ENCODE results near the gene CAND1.

Gene CAND1

DNA sequence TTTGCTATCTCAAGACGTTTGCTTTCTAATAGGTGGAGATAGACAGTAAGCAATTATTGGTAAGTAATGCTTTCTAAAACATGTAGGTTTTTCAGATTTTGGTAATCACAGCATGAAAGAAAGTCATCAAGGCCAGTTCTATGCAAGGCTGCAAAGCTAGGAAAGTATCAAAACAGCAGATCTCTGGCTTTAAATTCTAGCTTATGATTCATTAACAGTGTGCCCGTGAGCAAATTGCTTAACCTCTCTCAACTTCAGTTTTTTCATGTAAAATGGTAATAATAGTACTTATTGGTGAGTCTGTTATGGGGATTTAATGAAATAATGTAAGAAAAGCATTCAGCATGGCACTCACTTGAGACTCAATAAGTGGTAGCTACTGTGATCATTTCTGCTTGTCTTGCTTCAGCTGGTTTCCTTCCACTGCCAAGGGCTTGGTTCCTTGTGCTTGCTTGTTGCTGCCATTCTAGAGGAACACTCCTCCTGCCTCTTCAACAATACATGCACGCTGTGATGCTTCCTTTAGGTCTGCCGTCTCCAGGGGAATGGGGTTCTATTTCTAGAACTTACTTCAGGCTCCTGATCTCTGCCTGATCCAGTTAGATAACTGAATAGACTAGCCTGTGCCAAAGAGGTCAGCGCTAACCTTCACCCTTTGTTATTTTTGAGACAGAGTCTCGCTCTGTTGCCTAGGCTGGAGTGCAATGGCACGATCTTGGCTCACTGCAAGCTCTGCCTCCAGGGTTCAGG lies 88.4 kb downstream of the CAND1 start:
- Histone ChIP-seq H3K4me3 (ENCODE audit: low read length, poor library complexity, severe bottlenecking) (no peak overlapping the region), H3K9ac (ENCODE audit: low read depth, low read length, poor library complexity, severe bottlenecking) (no peak overlapping the region), H3K4me1 (ENCODE audit: insufficient read depth, low read length, poor library complexity, severe bottlenecking) (no peaks in the 10 kb centered on the region), H3K79me2 (ENCODE audit: insufficient read depth, low read length) (no peaks in the 10 kb centered on the region), H3K4me2 (ENCODE audit: low read depth, low read length, poor library complexity, severe bottlenecking) (no peak overlapping the region), H3F3A (ENCODE audit: low read depth) (no peaks in the 10 kb centered on the region), H2AFZ (ENCODE audit: low read length) (no peak overlapping the region), H3K36me3 (ENCODE audit: insufficient read depth, low read length) (no peaks in the 10 kb centered on the region), H3K9me3 (ENCODE audit: insufficient read depth, low read depth, low read length) (no peaks in the 10 kb centered on the region), H3K27me3 (ENCODE audit: insufficient read depth, low read length, poor library complexity, severe bottlenecking) (no peaks in the 10 kb centered on the region), H4K20me1 (ENCODE audit: insufficient read depth, low read length, poor library complexity, severe bottlenecking) (no peaks in the 10 kb centered on the region), H3K9me2 (replicated peaks; ENCODE audit: low read depth, low read length) (no peaks in the 10 kb centered on the region)
- TF ChIP-seq EZH2phosphoT487 (IDR thresholded peaks at IDR 0.05; ENCODE audit: borderline replicate concordance), result no peak
- TF ChIP-seq, protein P1, sequence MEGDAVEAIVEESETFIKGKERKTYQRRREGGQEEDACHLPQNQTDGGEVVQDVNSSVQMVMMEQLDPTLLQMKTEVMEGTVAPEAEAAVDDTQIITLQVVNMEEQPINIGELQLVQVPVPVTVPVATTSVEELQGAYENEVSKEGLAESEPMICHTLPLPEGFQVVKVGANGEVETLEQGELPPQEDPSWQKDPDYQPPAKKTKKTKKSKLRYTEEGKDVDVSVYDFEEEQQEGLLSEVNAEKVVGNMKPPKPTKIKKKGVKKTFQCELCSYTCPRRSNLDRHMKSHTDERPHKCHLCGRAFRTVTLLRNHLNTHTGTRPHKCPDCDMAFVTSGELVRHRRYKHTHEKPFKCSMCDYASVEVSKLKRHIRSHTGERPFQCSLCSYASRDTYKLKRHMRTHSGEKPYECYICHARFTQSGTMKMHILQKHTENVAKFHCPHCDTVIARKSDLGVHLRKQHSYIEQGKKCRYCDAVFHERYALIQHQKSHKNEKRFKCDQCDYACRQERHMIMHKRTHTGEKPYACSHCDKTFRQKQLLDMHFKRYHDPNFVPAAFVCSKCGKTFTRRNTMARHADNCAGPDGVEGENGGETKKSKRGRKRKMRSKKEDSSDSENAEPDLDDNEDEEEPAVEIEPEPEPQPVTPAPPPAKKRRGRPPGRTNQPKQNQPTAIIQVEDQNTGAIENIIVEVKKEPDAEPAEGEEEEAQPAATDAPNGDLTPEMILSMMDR (conservative IDR thresholded peaks at IDR 0.05; ENCODE audit: low read length), result no peak

DNA sequence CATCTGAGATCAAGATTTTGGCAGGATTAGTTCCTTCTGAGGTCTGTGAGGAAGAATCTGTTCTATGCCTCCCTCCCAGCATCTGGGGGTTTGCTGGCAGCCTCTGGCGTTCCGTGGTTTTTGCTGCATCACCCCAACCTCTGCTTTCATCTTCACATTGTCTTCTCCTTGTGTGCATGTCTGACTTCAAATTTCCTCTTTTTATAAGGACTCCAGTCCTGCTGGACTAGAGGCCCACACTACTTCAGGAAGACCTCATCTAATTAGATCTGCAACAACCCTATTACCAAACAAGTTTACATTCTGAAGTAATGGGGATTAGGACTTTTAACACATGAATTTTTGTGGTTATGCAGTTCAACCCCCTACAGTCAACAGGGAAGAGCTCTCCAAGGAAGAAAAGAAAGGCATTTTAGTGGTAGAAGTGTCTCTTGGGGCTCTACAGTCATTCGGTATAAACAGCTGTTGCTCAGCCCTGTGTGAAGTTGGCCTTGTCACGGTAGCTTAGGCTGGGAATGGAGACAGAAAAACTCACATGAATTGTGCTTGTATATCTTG lies 89.7 kb downstream of the CAND1 start:
- no peaks in the 10 kb centered on the region for H3K36me3 ChIP-seq (ENCODE audit: insufficient read depth, low read length)
- no peaks in the 10 kb centered on the region for H3K4me1 ChIP-seq (ENCODE audit: insufficient read depth, low read length, poor library complexity, severe bottlenecking)
- TF ChIP-seq, protein P1 (conservative IDR thresholded peaks at IDR 0.05; ENCODE audit: low read length), result no peak
- TF ChIP-seq EZH2phosphoT487 (IDR thresholded peaks at IDR 0.05; ENCODE audit: borderline replicate concordance), result no peak
- no peaks in the 10 kb centered on the region for H3K9me2 ChIP-seq (replicated peaks; ENCODE audit: low read depth, low read length)
- H3K4me3 ChIP-seq (ENCODE audit: low read length, poor library complexity, severe bottlenecking), result no peak overlapping the region
- H3K9me3 ChIP-seq (ENCODE audit: insufficient read depth, low read depth, low read length), result no peaks in the 10 kb centered on the region
- H3F3A ChIP-seq (ENCODE audit: low read depth), result no peaks in the 10 kb centered on the region
- H3K79me2 ChIP-seq (ENCODE audit: insufficient read depth, low read length), result no peaks in the 10 kb centered on the region
- no peak overlapping the region for H3K9ac ChIP-seq (ENCODE audit: low read depth, low read length, poor library complexity, severe bottlenecking)
- H4K20me1 ChIP-seq (ENCODE audit: insufficient read depth, low read length, poor library complexity, severe bottlenecking), result no peaks in the 10 kb centered on the region
- H3K27me3 ChIP-seq (ENCODE audit: insufficient read depth, low read length, poor library complexity, severe bottlenecking), result no peaks in the 10 kb centered on the region
- H3K4me2 ChIP-seq (ENCODE audit: low read depth, low read length, poor library complexity, severe bottlenecking), result no peak overlapping the region
- H2AFZ ChIP-seq (ENCODE audit: low read length), result no peak overlapping the region

GRCh38 chr12:67362526-67362925 lies 93.4 kb downstream of the CAND1 start:
- no peak for TF ChIP-seq EZH2phosphoT487 (IDR thresholded peaks at IDR 0.05; ENCODE audit: borderline replicate concordance)
- TF ChIP-seq, protein P1 (conservative IDR thresholded peaks at IDR 0.05; ENCODE audit: low read length), result no peak
- Histone ChIP-seq H3K4me3 (ENCODE audit: low read length, poor library complexity, severe bottlenecking) (no peak overlapping the region), H2AFZ (ENCODE audit: low read length) (no peak overlapping the region), H3F3A (ENCODE audit: low read depth) (no peaks in the 10 kb centered on the region), H3K9me2 (replicated peaks; ENCODE audit: low read depth, low read length) (no peaks in the 10 kb centered on the region), H3K36me3 (ENCODE audit: insufficient read depth, low read length) (no peaks in the 10 kb centered on the region), H3K4me2 (ENCODE audit: low read depth, low read length, poor library complexity, severe bottlenecking) (no peak overlapping the region), H3K79me2 (ENCODE audit: insufficient read depth, low read length) (no peaks in the 10 kb centered on the region), H3K27me3 (ENCODE audit: insufficient read depth, low read length, poor library complexity, severe bottlenecking) (no peaks in the 10 kb centered on the region), H4K20me1 (ENCODE audit: insufficient read depth, low read length, poor library complexity, severe bottlenecking) (no peaks in the 10 kb centered on the region), H3K9me3 (ENCODE audit: insufficient read depth, low read depth, low read length) (no peaks in the 10 kb centered on the region), H3K4me1 (ENCODE audit: insufficient read depth, low read length, poor library complexity, severe bottlenecking) (no peaks in the 10 kb centered on the region), H3K9ac (ENCODE audit: low read depth, low read length, poor library complexity, severe bottlenecking) (no peak overlapping the region)
